Measurements from ENCODE around the gene ST3GAL4. TPM values are rescaled to one million over a fixed set of nuclear protein-coding genes. Genes with fewer than 3 reads are reported as not detected.

The ST3GAL4 gene
- total and polyA plus RNA-seq, 2 of the 8 experiments (the other 6 are each of a cell fraction or from before 2014, with no cell fraction given): 15.6 to 20.0 TPM

- TF ChIP-seq RNF2 (IDR thresholded peaks at IDR 0.05; ENCODE audit: borderline replicate concordance, low read depth, low read length, missing control alignments, poor library complexity, severe bottlenecking) (no peak), EP300 (IDR thresholded peaks at IDR 0.05; ENCODE audit: borderline replicate concordance in 1 of 2, low read depth in 2 of 2, low read length in 2 of 2) (no peak), SRF (IDR thresholded peaks at IDR 0.05; ENCODE audit: low read depth, low read length) (no peak), NRF1 (IDR thresholded peaks at IDR 0.05; ENCODE audit: low read depth, low read length) (no peak), NANOG (IDR thresholded peaks at IDR 0.05; ENCODE audit: insufficient read depth, low read depth, low read length, poor library complexity, severe bottlenecking) (peak; percentile 24), ASH2L (IDR thresholded peaks at IDR 0.05; ENCODE audit: low read length) (no peak), CHD2 (IDR thresholded peaks at IDR 0.05; ENCODE audit: low read length) (no peak), BCL11A (IDR thresholded peaks at IDR 0.05; ENCODE audit: low read depth in 2 of 2, low read length in 2 of 2) (no peak), TAF1 (IDR thresholded peaks at IDR 0.05; ENCODE audit: low read depth, low read length) (no peak), HDAC6 (IDR thresholded peaks at IDR 0.05; ENCODE audit: low read depth, low read length) (no peak), KDM5A (IDR thresholded peaks at IDR 0.05; ENCODE audit: low read length) (no peak), CBX8 (IDR thresholded peaks at IDR 0.05; ENCODE audit: borderline replicate concordance, low read depth, low read length) (no peak), SIX5 (IDR thresholded peaks at IDR 0.05; ENCODE audit: low read depth, low read length) (no peak), CBX5 (IDR thresholded peaks at IDR 0.05; ENCODE audit: low read depth, low read length) (no peak), EGR1 (IDR thresholded peaks at IDR 0.05; ENCODE audit: borderline replicate concordance, low read depth, low read length) (no peak), YY1 (IDR thresholded peaks at IDR 0.05; ENCODE audit: low read depth, low read length) (no peak), POU5F1 (IDR thresholded peaks at IDR 0.05; ENCODE audit: low read depth, low read length) (no peak), RFX5 (IDR thresholded peaks at IDR 0.05; ENCODE audit: borderline replicate concordance, low read depth, low read length) (no peak), E2F6 (IDR thresholded peaks at IDR 0.05) (no peak), SIN3A (conservative IDR thresholded peaks at IDR 0.05 in 1 of 2, IDR thresholded peaks at IDR 0.05 in 1 of 2; ENCODE audit: low read depth in 1 of 2, low read length in 2 of 2) (0 out of 4 replicates have a peak, but pooled peaks of 1 of the 2 experiments have one; percentile 30), GABPA (IDR thresholded peaks at IDR 0.05; ENCODE audit: borderline replicate concordance, insufficient read depth, low read length) (no peak; the same call in 1 of the 2 replicates), RXRA (IDR thresholded peaks at IDR 0.05; ENCODE audit: insufficient read depth, low read depth, low read length) (no peak), POLR2AphosphoS5 (IDR thresholded peaks at IDR 0.05; ENCODE audit: low read depth, low read length) (no peak), CREB1 (IDR thresholded peaks at IDR 0.05) (no peak)
These were observed 45.1 kb upstream of the ST3GAL4 start (continued) for GRCh38 chr11:126310200-126310991.
